ENCODE measurements around the gene CRYBG1. TPM values are rescaled to one million over a fixed set of nuclear protein-coding genes. Genes with fewer than 3 reads are reported as not detected.
A peak's percentile ranks its signal among the peaks of the same experiment; 100 is the strongest.

CRYBG1 gene
- total RNA-seq, 1 experiment from 2014 or later = 5.7 TPM

DNA sequence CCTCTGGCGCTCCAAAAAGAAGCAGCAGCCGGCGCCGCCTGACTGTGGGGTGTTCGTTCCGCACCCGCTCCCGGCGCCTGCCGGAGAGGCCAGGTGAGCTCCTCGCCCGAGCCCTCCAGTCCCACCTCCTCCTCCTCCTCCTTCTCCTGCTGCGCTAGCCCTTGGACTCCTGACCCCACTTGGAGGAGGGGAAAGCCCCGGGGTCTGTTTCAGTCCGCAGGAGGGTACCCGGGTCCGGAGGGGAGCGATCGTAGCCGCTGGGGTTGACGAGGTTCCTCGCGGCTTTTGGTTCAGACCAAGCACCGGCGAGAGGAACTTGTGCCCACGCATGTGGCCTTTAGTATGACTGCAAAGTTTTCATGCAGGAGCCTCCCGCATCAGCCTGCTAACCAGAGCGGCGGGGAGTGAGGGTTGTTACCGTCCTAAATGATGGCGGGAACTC, 493 bp downstream of the CRYBG1 start:
- Mint-ChIP-seq H3K27me3 (ENCODE audit: low read depth) (peaks cover 17% of the 10 kb centered on the region), H3K27ac (0 out of 7 replicates have a peak overlapping the region, but pooled peaks of 1 of the 3 experiments have one; percentile 28), H3K9me3 (no peaks in the 10 kb centered on the region; a peak in 1 of 5 replicates), H3K4me1 (peaks cover 6 to 7% of the 10 kb centered on the region in 2 experiments), H3K36me3 (ENCODE audit: insufficient read depth in 1 of 3, low read depth in 3 of 3) (peaks cover 0 to 2% (median 0%) of the 10 kb centered on the region in 3 experiments; a peak in 1 of 7 replicates), H3K4me3 (peak overlapping the region; percentile 82 to 88)
- Histone ChIP-seq H3K56ac (ENCODE audit: insufficient read length, low read depth, low read length) (no peak overlapping the region), H3K18ac (ENCODE audit: insufficient read length, low read depth, low read length) (no peak overlapping the region), H3K14ac (ENCODE audit: insufficient read depth, low read length) (peak overlapping the region; percentile 77), H3K9ac (ENCODE audit: extremely low read depth, insufficient read length, low read length) (peak overlapping the region; percentile 38), H3K27ac (ENCODE audit: insufficient read length, low read depth, low read length) (no peak overlapping the region), H2BK15ac (ENCODE audit: low read depth, low read length) (no peak overlapping the region), H3K79me1 (ENCODE audit: insufficient read depth, low read depth, low read length, poor library complexity, severe bottlenecking) (no peaks in the 10 kb centered on the region), H3K4me1 (ENCODE audit: insufficient read depth, low read length) (no peaks in the 10 kb centered on the region; the same call in 1 of the 2 replicates), H3T11ph (ENCODE audit: low read length) (no peak overlapping the region), H2AFZ (ENCODE audit: low read length) (peak overlapping the region; percentile 9), H3K4ac (ENCODE audit: low read depth, low read length) (no peak overlapping the region), H4K8ac (replicated peaks; ENCODE audit: insufficient read length, low read depth, low read length) (no peak overlapping the region), H3K23me2 (ENCODE audit: insufficient read length, low read depth, low read length, poor library complexity, severe bottlenecking) (peaks cover 8% of the 10 kb centered on the region), H3K27me3 (ENCODE audit: insufficient read depth, low read length) (no peaks in the 10 kb centered on the region; the same call in 1 of the 2 replicates), H2BK120ac (ENCODE audit: low read depth, low read length, poor library complexity, severe bottlenecking) (no peak overlapping the region), H2BK20ac (ENCODE audit: low read depth, low read length, poor library complexity, severe bottlenecking) (no peak overlapping the region), H3K4me2 (ENCODE audit: insufficient read depth, insufficient read length, low read length) (peak overlapping the region; percentile 95), H3K9me3 (ENCODE audit: control insufficient read depth, low read depth, low read length) (no peaks in the 10 kb centered on the region), H4K20me1 (ENCODE audit: control insufficient read depth, insufficient read depth, insufficient read length) (no peaks in the 10 kb centered on the region), H4K5ac (ENCODE audit: insufficient read length, low read depth, low read length) (no peak overlapping the region), H4K91ac (ENCODE audit: insufficient read length, low read depth, low read length) (no peak overlapping the region), H3K79me2 (ENCODE audit: insufficient read depth, low read length) (no peaks in the 10 kb centered on the region), H2BK12ac (ENCODE audit: insufficient read length, low read depth, low read length) (no peak overlapping the region), H2BK5ac (ENCODE audit: insufficient read length, low read length) (no peak overlapping the region), H3K23ac (ENCODE audit: insufficient read length, low read depth, low read length) (no peak overlapping the region), H2AK5ac (ENCODE audit: insufficient read length, low read length) (no peak overlapping the region)
- no CpG with 5 or more reads among the region's 31 CpGs for WGBS (ENCODE audit: extremely low coverage, insufficient read length, low lambda C conversion rate)
- TF ChIP-seq, protein P1, sequence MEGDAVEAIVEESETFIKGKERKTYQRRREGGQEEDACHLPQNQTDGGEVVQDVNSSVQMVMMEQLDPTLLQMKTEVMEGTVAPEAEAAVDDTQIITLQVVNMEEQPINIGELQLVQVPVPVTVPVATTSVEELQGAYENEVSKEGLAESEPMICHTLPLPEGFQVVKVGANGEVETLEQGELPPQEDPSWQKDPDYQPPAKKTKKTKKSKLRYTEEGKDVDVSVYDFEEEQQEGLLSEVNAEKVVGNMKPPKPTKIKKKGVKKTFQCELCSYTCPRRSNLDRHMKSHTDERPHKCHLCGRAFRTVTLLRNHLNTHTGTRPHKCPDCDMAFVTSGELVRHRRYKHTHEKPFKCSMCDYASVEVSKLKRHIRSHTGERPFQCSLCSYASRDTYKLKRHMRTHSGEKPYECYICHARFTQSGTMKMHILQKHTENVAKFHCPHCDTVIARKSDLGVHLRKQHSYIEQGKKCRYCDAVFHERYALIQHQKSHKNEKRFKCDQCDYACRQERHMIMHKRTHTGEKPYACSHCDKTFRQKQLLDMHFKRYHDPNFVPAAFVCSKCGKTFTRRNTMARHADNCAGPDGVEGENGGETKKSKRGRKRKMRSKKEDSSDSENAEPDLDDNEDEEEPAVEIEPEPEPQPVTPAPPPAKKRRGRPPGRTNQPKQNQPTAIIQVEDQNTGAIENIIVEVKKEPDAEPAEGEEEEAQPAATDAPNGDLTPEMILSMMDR (conservative IDR thresholded peaks at IDR 0.05) = no peak
- DNase-seq = peak; percentile 55
